GM23338 (cell line): ENCODE data around the gene DOCK1.

Experiments
- EZH2 ChIP-seq: fragments of 200-600 bp; sonication (generic); IDR thresholded peaks from one replicate; pipeline ENCODE4 v1.8.0; 2017; ENCODE audit warnings: antibody characterized with exemption, mild to moderate bottlenecking, low read depth; ENCODE audit not compliant: unreplicated experiment
- POLR2AphosphoS5 ChIP-seq: IDR thresholded peaks from 2 replicates; pipeline ENCODE4 v1.6.1; 2016; ENCODE audit warnings: antibody characterized with exemption, low read depth
- TF ChIP-seq, protein P1 (sequence below), 2 experiments: fragments of 200-600 bp in 1 of 2; sonication (generic) in 1 of 2; conservative IDR thresholded peaks; 2 replicates each; pipeline versions ENCODE4 v1.5.1 to v1.6.1; 2016 to 2017; ENCODE audit warnings: antibody characterized with exemption in 2 of 2, low read depth in 2 of 2, mild to moderate bottlenecking in 2 of 2, moderate library complexity in 1 of 2

DNA sequence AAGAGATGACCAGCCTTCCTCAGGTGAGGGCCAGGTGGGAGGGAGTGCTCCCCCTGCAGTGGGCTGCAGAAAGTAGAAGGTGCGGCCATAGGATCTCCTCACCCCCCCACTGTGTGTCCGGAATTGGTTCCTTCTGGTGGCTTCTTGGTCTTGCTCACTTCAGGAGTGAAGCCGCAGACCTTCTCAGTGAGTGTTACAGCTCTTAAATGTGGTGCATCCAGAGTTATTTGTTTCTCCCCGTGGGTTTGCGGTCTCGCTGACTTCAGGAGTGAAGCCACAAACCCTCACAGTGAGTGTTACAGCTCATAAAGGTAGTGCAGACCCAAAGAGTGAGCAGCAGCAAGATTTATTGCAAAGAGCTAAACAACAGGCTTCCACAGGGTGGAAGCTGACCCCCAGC, 553.6 kb downstream of the DOCK1 start:
- TF ChIP-seq POLR2AphosphoS5 (no peak), EZH2 (no peak)
- TF ChIP-seq, protein P1, sequence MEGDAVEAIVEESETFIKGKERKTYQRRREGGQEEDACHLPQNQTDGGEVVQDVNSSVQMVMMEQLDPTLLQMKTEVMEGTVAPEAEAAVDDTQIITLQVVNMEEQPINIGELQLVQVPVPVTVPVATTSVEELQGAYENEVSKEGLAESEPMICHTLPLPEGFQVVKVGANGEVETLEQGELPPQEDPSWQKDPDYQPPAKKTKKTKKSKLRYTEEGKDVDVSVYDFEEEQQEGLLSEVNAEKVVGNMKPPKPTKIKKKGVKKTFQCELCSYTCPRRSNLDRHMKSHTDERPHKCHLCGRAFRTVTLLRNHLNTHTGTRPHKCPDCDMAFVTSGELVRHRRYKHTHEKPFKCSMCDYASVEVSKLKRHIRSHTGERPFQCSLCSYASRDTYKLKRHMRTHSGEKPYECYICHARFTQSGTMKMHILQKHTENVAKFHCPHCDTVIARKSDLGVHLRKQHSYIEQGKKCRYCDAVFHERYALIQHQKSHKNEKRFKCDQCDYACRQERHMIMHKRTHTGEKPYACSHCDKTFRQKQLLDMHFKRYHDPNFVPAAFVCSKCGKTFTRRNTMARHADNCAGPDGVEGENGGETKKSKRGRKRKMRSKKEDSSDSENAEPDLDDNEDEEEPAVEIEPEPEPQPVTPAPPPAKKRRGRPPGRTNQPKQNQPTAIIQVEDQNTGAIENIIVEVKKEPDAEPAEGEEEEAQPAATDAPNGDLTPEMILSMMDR (conservative IDR thresholded peaks at IDR 0.05; ENCODE audit: low read depth in 2 of 2): no peak
